MM.1S (cell line): Measurements from ENCODE around the gene MAPKAP1.

Source experiments
- DNase-seq: peaks from one replicate; pipeline ENCODE4 v3.0.0-alpha.2; 2015
- H2AFZ ChIP-seq: fragments of 300-600 bp; sonication (generic); 2 replicates; pipeline ENCODE4 v1.6.0; 2016; ENCODE audit warnings: antibody characterized with exemption, low read length
- H3F3A ChIP-seq: fragments of 300-600 bp; sonication (generic); 2 replicates; pipeline ENCODE4 v1.6.1; 2016; ENCODE audit warnings: mild to moderate bottlenecking, antibody characterized with exemption, low read length, moderate library complexity, mixed read lengths; ENCODE audit not compliant: insufficient read depth
- H3K27ac ChIP-seq: fragments of 300-600 bp; sonication (generic); 2 replicates; pipeline ENCODE4 v1.5.1; 2016; ENCODE audit warnings: mild to moderate bottlenecking, low read length
- H3K27me3 ChIP-seq: fragments of 300-600 bp; sonication (generic); replicated peaks from 2 replicates; pipeline ENCODE4 v1.6.0; 2016; ENCODE audit warnings: low read length; ENCODE audit not compliant: insufficient read depth
- H3K36me3 ChIP-seq: fragments of 300-600 bp; sonication (generic); replicated peaks from 2 replicates; pipeline ENCODE4 v1.6.1; 2016; ENCODE audit warnings: mild to moderate bottlenecking, low read length, mixed read lengths; ENCODE audit not compliant: insufficient read depth
- H3K4me1 ChIP-seq: fragments of 300-600 bp; sonication (generic); 2 replicates; pipeline ENCODE4 v1.6.1; 2016; ENCODE audit warnings: low read length, mixed read lengths
- H3K4me2 ChIP-seq: fragments of 300-600 bp; sonication (generic); 2 replicates; pipeline ENCODE4 v1.6.0; 2016; ENCODE audit warnings: low read depth, low read length
- H3K4me3 ChIP-seq: fragments of 300-600 bp; sonication (generic); 2 replicates; pipeline ENCODE4 v1.5.1; 2016; ENCODE audit warnings: low read length, mixed read lengths
- H3K79me2 ChIP-seq: fragments of 300-600 bp; sonication (generic); 2 replicates; pipeline ENCODE4 v1.6.1; 2016; ENCODE audit warnings: mixed run types, low read length, mixed read lengths
- H3K9ac ChIP-seq: fragments of 300-600 bp; sonication (generic); 2 replicates; pipeline ENCODE4 v1.6.1; 2016; ENCODE audit warnings: low read length, mixed read lengths
- H3K9me2 ChIP-seq: fragments of 300-600 bp; sonication (generic); replicated peaks from 2 replicates; pipeline ENCODE4 v1.6.1; 2016; ENCODE audit warnings: mild to moderate bottlenecking, low read length, mixed read lengths; ENCODE audit not compliant: insufficient read depth
- H3K9me3 ChIP-seq: fragments of 300-600 bp; sonication (generic); replicated peaks from 2 replicates; pipeline ENCODE4 v1.6.1; 2016; ENCODE audit warnings: mild to moderate bottlenecking, low read length, mixed read lengths; ENCODE audit not compliant: insufficient read depth
- H4K20me1 ChIP-seq: fragments of 300-600 bp; sonication (generic); 2 replicates; pipeline ENCODE4 v1.6.1; 2016; ENCODE audit warnings: mild to moderate bottlenecking, low read length, moderate library complexity, mixed read lengths; ENCODE audit not compliant: insufficient read depth
- EZH2 ChIP-seq: fragments of 300-600 bp; sonication (generic); optimal IDR thresholded peaks from 2 replicates; pipeline ENCODE3; 2017; ENCODE audit warnings: low read depth, mild to moderate bottlenecking, antibody characterized with exemption, low read length, mixed read lengths
- EZH2phosphoT487 ChIP-seq: fragments of 300-600 bp; sonication (generic); IDR thresholded peaks from 2 replicates; pipeline ENCODE4 v1.6.1; 2018; ENCODE audit warnings: antibody characterized with exemption, low read length
- TF ChIP-seq, protein P1 (sequence below): fragments of 300-600 bp; sonication (generic); IDR thresholded peaks from 2 replicates; pipeline ENCODE4 v1.5.1; 2016; ENCODE audit warnings: antibody characterized with exemption, low read length, mixed read lengths

Gene MAPKAP1

DNA sequence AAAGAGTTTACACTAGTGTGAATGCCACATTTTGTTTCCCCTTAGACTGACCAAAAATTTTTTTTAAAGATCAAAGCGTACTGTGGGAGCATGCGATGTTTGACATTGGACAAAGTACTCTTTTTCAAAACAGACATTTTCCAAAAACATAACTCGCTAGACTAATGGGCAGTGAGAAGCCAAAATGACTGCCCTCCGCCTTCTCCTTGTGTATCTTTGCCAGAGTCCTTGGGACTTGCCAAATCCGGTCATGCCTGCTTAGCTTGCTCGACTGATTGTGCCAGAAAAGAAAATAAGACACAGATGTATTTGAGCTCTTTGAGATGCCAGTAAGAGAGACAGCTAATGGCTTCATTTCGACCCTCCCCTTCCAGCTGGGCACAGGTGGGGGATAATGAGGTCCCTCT lies 157.5 kb downstream of the MAPKAP1 start:
- no peaks in the 10 kb centered on the region for H3K36me3 ChIP-seq
- no peaks in the 10 kb centered on the region for H3F3A ChIP-seq
- no peak overlapping the region for H2AFZ ChIP-seq
- no peaks in the 10 kb centered on the region for H3K4me1 ChIP-seq
- H3K27me3 ChIP-seq, result no peaks in the 10 kb centered on the region
- no peak overlapping the region for H3K9ac ChIP-seq
- H3K27ac ChIP-seq, result no peak overlapping the region
- no peak overlapping the region for H3K4me3 ChIP-seq
- H3K9me3 ChIP-seq, result no peaks in the 10 kb centered on the region
- TF ChIP-seq EZH2, result no peak
- TF ChIP-seq, protein P1, sequence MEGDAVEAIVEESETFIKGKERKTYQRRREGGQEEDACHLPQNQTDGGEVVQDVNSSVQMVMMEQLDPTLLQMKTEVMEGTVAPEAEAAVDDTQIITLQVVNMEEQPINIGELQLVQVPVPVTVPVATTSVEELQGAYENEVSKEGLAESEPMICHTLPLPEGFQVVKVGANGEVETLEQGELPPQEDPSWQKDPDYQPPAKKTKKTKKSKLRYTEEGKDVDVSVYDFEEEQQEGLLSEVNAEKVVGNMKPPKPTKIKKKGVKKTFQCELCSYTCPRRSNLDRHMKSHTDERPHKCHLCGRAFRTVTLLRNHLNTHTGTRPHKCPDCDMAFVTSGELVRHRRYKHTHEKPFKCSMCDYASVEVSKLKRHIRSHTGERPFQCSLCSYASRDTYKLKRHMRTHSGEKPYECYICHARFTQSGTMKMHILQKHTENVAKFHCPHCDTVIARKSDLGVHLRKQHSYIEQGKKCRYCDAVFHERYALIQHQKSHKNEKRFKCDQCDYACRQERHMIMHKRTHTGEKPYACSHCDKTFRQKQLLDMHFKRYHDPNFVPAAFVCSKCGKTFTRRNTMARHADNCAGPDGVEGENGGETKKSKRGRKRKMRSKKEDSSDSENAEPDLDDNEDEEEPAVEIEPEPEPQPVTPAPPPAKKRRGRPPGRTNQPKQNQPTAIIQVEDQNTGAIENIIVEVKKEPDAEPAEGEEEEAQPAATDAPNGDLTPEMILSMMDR, result no peak
- TF ChIP-seq EZH2phosphoT487, result no peak
- no peaks in the 10 kb centered on the region for H4K20me1 ChIP-seq
- no peaks in the 10 kb centered on the region for H3K9me2 ChIP-seq
- no peaks in the 10 kb centered on the region for H3K79me2 ChIP-seq
- H3K4me2 ChIP-seq, result no peak overlapping the region
- DNase-seq, result no peak

DNA sequence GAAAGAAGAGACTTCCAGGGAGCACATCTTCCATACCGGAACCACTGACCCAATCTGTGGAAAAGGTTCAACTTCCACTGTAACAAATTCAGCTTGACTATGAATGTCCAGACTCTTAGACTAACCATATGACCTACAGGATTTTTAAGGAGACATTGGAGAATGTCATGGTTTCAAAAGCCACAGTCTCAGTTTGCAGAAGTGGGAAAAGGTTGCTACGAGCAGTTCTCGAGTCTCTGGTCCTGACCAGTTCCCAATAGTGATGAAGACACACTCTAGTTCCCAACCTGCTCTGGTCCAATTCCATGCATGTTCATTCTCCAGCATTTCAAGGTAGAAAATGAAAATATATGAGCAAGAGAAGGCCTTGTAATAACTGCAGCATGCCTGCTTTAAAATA lies 158.0 kb downstream of the MAPKAP1 start:
- Histone ChIP-seq H3K9me2 (no peaks in the 10 kb centered on the region), H3K9me3 (no peaks in the 10 kb centered on the region), H3K79me2 (no peaks in the 10 kb centered on the region), H3K27ac (no peak overlapping the region), H4K20me1 (no peaks in the 10 kb centered on the region), H3K4me2 (no peak overlapping the region), H2AFZ (no peak overlapping the region), H3K27me3 (no peaks in the 10 kb centered on the region), H3K36me3 (no peaks in the 10 kb centered on the region), H3K4me3 (no peak overlapping the region), H3K4me1 (no peaks in the 10 kb centered on the region), H3K9ac (no peak overlapping the region), H3F3A (no peaks in the 10 kb centered on the region)
- TF ChIP-seq EZH2 (no peak), EZH2phosphoT487 (no peak)
- TF ChIP-seq, protein P1, result no peak
- DNase-seq, result no peak

DNA sequence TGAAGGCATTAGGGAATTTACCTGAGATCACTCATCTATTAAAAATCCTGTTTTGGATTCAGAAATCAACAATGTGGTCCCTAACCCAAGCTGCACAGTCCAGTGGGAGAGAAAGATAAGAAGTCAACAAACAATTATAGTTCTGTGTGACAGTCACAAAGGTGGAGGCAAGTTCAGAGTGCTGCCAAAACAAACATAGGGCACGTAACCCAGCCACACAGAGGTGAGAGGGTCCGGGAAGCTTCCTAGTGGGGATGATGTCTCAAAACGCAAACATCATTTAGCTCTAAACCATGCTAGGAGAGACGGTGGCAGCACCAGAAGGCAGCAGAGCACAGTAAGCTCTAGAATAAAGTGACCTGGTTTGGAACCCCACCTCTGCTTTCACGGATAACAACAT lies 158.9 kb downstream of the MAPKAP1 start:
- Histone ChIP-seq H3K79me2 (no peaks in the 10 kb centered on the region), H3K9ac (no peak overlapping the region), H3K27me3 (no peaks in the 10 kb centered on the region), H3K36me3 (no peaks in the 10 kb centered on the region), H2AFZ (no peak overlapping the region), H3K4me3 (no peak overlapping the region), H3K4me2 (no peak overlapping the region), H3F3A (no peaks in the 10 kb centered on the region), H3K4me1 (no peaks in the 10 kb centered on the region), H3K9me3 (no peaks in the 10 kb centered on the region), H3K9me2 (no peaks in the 10 kb centered on the region), H3K27ac (no peak overlapping the region), H4K20me1 (no peaks in the 10 kb centered on the region)
- TF ChIP-seq EZH2phosphoT487 (no peak), EZH2 (no peak)
- TF ChIP-seq, protein P1, result no peak
- DNase-seq, result no peak
